ENCODE measurements around the gene DDR2.

DDR2 gene

DNA sequence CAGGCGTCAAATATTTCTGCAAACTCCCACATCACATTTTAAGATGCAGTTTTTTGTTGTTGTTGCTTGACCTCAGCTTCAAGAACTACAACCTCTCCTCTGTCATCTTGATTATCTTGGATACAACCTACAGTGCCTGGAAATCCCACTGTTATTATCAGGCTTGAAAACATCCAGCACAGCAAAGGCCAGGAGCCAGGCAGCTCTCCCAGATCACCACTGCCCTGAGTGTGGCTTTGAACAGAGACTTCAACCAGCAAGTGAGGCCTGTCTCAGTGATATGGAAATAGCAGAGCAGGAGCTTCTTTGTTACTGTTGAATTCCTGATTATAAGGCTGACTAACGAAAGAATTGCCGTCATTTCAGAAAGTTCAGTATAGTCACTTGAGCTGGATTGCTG lies 200.2 kb downstream of the DDR2 start:
- peak; percentile 11 for FAIRE-seq

GRCh38 chr1:162835157-162835899 lies 203.1 kb downstream of the DDR2 start:
- no peak for DNase-seq (ENCODE audit: insufficient read length, low spot score)
- TF ChIP-seq CTCF (IDR thresholded peaks at IDR 0.05; ENCODE audit: insufficient read depth, missing control alignments) = no peak
- peak; percentile 32 for FAIRE-seq

More for the DNA sequence above, 200.2 kb downstream of the DDR2 start:
- no peak for TF ChIP-seq CTCF (IDR thresholded peaks at IDR 0.05; ENCODE audit: insufficient read depth, missing control alignments)
- DNase-seq (ENCODE audit: insufficient read length, low spot score) = no peak
